Right lobe of liver (tissue), 6 donors: ENCODE data around the gene SRRM4. TPM values are rescaled to one million over a fixed set of nuclear protein-coding genes. Genes with fewer than 3 reads are reported as not detected.

Source experiments
- ATAC-seq, 4 donors: fragments of 200-7000 bp; cut with Tn5 transposase; one replicate each; pipeline ENCODE4 v1.9.1; 2020; ENCODE audit warnings: mild to moderate bottlenecking in 4 of 4, moderate library complexity in 4 of 4
- DNase-seq, 3 donors: peaks; one replicate each; pipeline ENCODE4 v3.0.0-alpha.2; 2020
- H3K27ac ChIP-seq, 3 donors: fragments of 200-600 bp; one replicate each; pipeline ENCODE4 v1.8.0; 2022
- H3K27me3 ChIP-seq, 2 donors: fragments of 200-600 bp; one replicate each; pipeline ENCODE4 v1.8.0; 2022
- H3K36me3 ChIP-seq, 4 donors: fragments of 200-600 bp; sonication (generic) in 1 of 4; one replicate each; pipeline versions ENCODE4 v1.5.1 to v1.8.0; 2017 to 2022; ENCODE audit warnings: control low read depth in 1 of 4
- H3K4me1 ChIP-seq, 4 donors: fragments of 200-600 bp; sonication (generic) in 1 of 4; one replicate each; pipeline versions ENCODE4 v1.5.1 to v1.8.0; 2017 to 2022; ENCODE audit warnings: control low read depth in 1 of 4
- H3K4me3 ChIP-seq, 3 donors: fragments of 200-600 bp; one replicate each; pipeline ENCODE4 v1.8.0; 2022
- H3K9me3 ChIP-seq, 4 donors: fragments of 200-600 bp; sonication (generic) in 1 of 4; one replicate each; pipeline versions ENCODE4 v1.5.1 to v1.8.0; 2017 to 2022; ENCODE audit warnings: control low read depth in 1 of 4
- CTCF ChIP-seq, 4 donors: fragments of 200-600 bp in 3 of 4; fragments of 450-650 bp in 1 of 4; IDR thresholded peaks; one replicate each; pipeline versions ENCODE4 v1.5.1 to v1.8.0; 2016 to 2022; ENCODE audit warnings: antibody characterized with exemption in 4 of 4, mild to moderate bottlenecking in 2 of 4
- POLR2A ChIP-seq: fragments of 450-650 bp; IDR thresholded peaks from one replicate; pipeline ENCODE4 v1.6.1; 2017; ENCODE audit warnings: antibody characterized with exemption, mild to moderate bottlenecking
- WGBS: methylation state at CpG from one replicate; pipeline ENCODE4 v1.1.6; 2018; ENCODE audit warnings: low coverage, low lambda C conversion rate; ENCODE audit not compliant: insufficient coverage; ENCODE audit errors: missing lambda C conversion rate; 5-methylcytosine and 5-hydroxymethylcytosine counted together
- intact Hi-C, 2 donors: fragments of 100-400 bp; cut with DNase I; formaldehyde crosslinking; loops; one replicate each; pipeline versions ENCODE4 v1.11.2 to v1.14.1; 2022
- total RNA-seq, 6 experiments: library from RNA; depleted of rRNA in 2 of 6; stranded (reverse); fragments of >200 nt in 2 of 6; fragmentation: NEBNext Ultra II Directional in 3 of 6; extraction: Animal tissue kit (Norgen Biotek cat#: 25700) in 3 of 6; gene quantifications; one replicate each; pipeline versions ENCODE4 v1.1.0 to v1.2.4, GENCODE V29; 2016 to 2023
- donor health status: DM: no; HTN: yes; CAD: no.
- donor health status: DM: no; HTN: no; CAD: no.
- donor health status: DM: no; HTN: no; CAD: no.
- donor health status: DM: no; HTN: yes; CAD: no.
- donor health status: DM: no; HTN: yes; CAD: no.

SRRM4 gene
- total RNA-seq, 6 experiments from 2014 or later = not detected

DNA sequence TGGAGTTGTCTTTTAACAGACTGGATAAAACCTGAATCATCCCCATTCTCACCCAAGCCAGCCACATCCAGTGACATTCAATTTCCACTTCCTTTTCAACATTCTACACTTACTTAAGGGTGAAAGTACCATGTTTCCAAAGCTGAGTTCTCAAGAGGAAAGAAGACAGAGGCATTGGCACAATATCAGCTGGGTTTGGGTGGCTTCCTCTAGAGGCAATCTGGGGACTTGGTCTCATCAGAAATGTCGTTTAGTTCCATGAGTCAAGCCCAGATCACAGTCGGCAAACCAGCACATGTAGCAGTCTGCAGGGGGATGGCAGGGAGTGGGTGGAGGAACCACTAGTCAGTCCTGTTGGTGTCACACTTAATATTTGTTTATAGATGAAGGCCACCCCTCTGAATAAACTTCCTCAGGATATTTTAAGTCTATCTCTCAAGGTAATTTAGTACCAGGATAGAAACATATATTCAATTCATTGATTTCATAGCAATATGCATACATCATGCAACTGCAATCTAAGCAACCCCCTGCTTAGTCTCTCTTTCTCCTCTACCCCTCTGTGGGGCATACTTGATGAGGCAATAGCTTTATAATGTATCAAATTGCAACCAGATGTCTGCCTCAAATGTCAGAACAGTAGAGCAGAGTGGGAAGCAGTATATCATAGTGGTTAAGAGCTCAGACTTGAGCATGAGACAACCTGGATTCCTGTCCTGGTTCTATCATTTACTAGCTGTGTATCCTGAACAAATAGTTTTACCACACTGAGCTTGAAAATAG lies 3.0 kb downstream of the SRRM4 start:
- Histone ChIP-seq H3K27me3 (peaks cover 9 to 13% of the 10 kb centered on the region in 2 donors), H3K36me3 (no peaks in the 10 kb centered on the region)
- WGBS = 31% methylated on average over 2 of the region's 2 CpGs

GRCh38 chr12:118986050-118986449 lies 4.7 kb downstream of the SRRM4 start:
- Histone ChIP-seq H3K4me1 (no peaks in the 10 kb centered on the region), H3K36me3 (no peaks in the 10 kb centered on the region), H3K27me3 (peaks cover 1 to 9% of the 10 kb centered on the region in 2 donors), H3K27ac (no peak overlapping the region), H3K9me3 (no peaks in the 10 kb centered on the region), H3K4me3 (no peak overlapping the region)
- DNase-seq (no peak), ATAC-seq (no peak)
- 34% methylated on average over 8 of the region's 8 CpGs for WGBS
- no peak for TF ChIP-seq POLR2A
- no peak for TF ChIP-seq CTCF (IDR thresholded peaks at IDR 0.05)
- intact Hi-C loops = no loop called here

More for the DNA sequence above, 3.0 kb downstream of the SRRM4 start:
- ATAC-seq = no peak
- no peak for DNase-seq
- H3K4me1 ChIP-seq = no peaks in the 10 kb centered on the region
- no peaks in the 10 kb centered on the region for H3K9me3 ChIP-seq
- intact Hi-C loops = no loop called here
- H3K27ac ChIP-seq = no peak overlapping the region
- no peak overlapping the region for H3K4me3 ChIP-seq
- TF ChIP-seq POLR2A (no peak), CTCF (IDR thresholded peaks at IDR 0.05) (no peak)

DNA sequence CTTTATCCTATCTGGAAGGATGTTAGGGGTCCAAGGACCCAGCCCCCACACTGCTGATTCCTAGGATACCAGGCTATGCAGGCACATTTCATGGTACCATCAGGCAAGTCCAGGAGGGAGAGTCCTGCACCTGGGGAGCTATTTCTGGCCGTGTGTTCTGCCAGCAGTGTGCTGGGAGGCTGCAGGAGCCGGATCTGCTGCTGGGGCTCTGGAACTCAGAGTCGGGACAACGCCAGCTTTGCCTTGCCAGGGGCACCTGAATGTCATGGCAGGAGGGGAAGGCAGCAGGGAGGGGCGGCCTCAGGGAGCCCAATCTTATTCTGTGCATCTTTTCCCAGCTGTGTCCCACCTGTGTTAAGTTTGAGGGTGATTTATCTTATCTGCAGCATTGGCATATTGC lies 17.8 kb downstream of the SRRM4 start:
- 22% methylated on average over 3 of the region's 5 CpGs for WGBS
- Histone ChIP-seq H3K4me3 (no peak overlapping the region), H3K27me3 (peaks cover 0 to 5% of the 10 kb centered on the region in 2 donors), H3K27ac (no peak overlapping the region), H3K9me3 (no peaks in the 10 kb centered on the region), H3K36me3 (no peaks in the 10 kb centered on the region), H3K4me1 (no peaks in the 10 kb centered on the region)
- intact Hi-C loops = no loop called here
- TF ChIP-seq POLR2A (no peak), CTCF (IDR thresholded peaks at IDR 0.05) (no peak)
- ATAC-seq (no peak), DNase-seq (no peak)

DNA sequence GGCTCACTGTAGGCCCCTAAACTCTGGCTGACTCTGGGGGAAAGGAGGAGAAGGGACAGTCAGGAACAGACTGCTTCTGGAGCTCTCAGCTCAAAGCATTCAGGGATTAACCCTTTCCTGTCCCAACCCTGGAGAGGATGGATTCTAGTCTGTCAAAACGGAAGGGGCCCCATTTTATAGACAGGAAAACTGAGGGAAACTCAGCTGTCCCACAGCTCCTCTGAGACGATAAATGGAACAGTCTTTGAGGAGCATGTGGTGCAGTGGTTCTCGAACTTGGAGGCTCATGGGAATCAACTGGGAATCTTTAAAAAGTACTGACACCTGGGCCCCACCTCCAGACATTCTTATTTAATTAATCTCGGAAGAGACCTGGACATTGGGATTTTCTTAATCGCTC lies 23.7 kb downstream of the SRRM4 start:
- Histone ChIP-seq H3K27ac (no peak overlapping the region), H3K4me3 (no peak overlapping the region), H3K36me3 (no peaks in the 10 kb centered on the region), H3K9me3 (no peaks in the 10 kb centered on the region), H3K27me3 (no peaks in the 10 kb centered on the region), H3K4me1 (no peaks in the 10 kb centered on the region)
- no peak for DNase-seq
- intact Hi-C loops = no loop called here
- TF ChIP-seq POLR2A (no peak), CTCF (IDR thresholded peaks at IDR 0.05) (no peak)
- ATAC-seq = no peak
- WGBS = 57% methylated on average over 5 of the region's 5 CpGs
